ENCODE data around the gene BCAR3. TPM values are rescaled to one million over a fixed set of nuclear protein-coding genes. Genes with fewer than 3 reads are reported as not detected.

BCAR3 gene
- total RNA-seq, 2 experiments from 2014 or later: 0.74 to 0.82 TPM

DNA sequence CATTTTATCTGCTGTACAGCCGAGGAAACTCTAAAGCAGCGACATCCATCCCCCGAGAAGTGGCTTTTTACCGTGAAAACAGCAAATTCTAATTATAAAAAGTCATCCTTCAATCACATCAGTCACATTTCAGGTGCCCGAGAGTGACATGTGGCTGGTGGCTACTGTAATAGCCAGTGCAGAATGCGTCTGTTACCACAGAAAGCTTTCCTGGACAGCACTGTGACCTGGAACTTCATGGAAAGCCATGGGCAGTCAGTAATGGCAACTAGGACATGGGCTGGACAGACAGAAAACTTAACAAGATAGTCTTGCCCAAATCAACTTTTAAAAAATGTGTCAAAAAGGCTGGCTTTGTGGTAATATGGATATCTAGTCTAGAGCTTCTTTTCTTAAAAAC is 106.6 kb downstream of the BCAR3 start:
- Mint-ChIP-seq H3K27me3 (no peaks in the 10 kb centered on the region), H3K4me1 (ENCODE audit: low read depth) (no peaks in the 10 kb centered on the region), H3K36me3 (no peaks in the 10 kb centered on the region), H3K9me3 (no peaks in the 10 kb centered on the region), H3K4me3 (no peak overlapping the region), H3K27ac (no peak overlapping the region)
- DNase-seq: no peak
- POLR2A ChIA-PET: no interaction called here
- intact Hi-C loops (cut with micrococcal nuclease): no loop called here
- CTCF ChIA-PET: no interaction called here

DNA sequence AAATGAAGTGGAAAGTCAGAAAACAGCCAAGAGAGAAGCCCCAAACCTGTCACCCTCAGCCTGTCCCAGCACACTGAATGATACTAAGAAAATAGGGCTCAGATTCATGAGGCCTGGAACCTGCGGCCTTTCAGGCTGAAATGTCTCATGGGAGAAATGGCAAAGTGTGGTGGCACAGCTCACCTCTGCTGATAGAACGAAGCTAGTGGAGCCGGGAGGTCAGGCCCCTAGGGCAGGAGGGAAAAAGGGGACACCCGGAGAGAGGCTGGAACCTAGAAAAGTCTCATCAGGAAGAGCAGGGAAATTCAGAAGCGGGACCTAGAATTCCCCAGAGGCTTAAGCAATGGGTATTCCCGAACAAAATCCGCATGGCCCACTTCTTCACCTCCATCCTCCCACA is 107.1 kb downstream of the BCAR3 start:
- no peaks in the 10 kb centered on the region for H3K4me1 Mint-ChIP-seq (ENCODE audit: low read depth)
- H3K4me3 Mint-ChIP-seq: no peak overlapping the region
- no peaks in the 10 kb centered on the region for H3K9me3 Mint-ChIP-seq
- ChIA-PET CTCF (no interaction called here), POLR2A (no interaction called here)
- no peaks in the 10 kb centered on the region for H3K27me3 Mint-ChIP-seq
- DNase-seq: no peak
- no peaks in the 10 kb centered on the region for H3K36me3 Mint-ChIP-seq
- no peak overlapping the region for H3K27ac Mint-ChIP-seq
- intact Hi-C loops (cut with micrococcal nuclease): no loop called here

DNA sequence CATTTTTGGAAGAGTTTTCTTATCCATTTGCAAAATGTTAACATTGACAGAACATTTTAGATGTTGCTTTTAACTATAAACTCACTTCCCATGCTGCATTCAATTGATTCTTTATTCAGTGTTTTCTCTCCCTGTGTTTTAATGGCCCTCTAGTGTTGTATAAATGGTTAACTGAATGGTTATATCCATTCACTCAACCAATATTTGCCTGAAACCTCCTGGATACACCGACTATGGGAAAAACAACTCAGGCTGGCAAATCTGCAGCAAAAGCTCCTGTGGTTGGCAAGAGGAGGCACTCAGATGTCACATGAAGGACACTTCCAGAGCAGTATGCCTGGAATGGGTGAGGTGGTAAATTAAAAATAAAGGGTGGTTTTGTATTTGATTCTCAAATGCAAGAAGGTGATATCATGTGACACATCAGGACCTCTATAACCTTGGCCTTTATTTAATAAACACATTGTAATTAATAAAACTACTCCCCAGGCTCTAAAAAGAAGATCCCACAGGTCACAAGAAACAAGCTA is 107.6 kb downstream of the BCAR3 start:
- intact Hi-C loops (cut with micrococcal nuclease): no loop called here

DNA sequence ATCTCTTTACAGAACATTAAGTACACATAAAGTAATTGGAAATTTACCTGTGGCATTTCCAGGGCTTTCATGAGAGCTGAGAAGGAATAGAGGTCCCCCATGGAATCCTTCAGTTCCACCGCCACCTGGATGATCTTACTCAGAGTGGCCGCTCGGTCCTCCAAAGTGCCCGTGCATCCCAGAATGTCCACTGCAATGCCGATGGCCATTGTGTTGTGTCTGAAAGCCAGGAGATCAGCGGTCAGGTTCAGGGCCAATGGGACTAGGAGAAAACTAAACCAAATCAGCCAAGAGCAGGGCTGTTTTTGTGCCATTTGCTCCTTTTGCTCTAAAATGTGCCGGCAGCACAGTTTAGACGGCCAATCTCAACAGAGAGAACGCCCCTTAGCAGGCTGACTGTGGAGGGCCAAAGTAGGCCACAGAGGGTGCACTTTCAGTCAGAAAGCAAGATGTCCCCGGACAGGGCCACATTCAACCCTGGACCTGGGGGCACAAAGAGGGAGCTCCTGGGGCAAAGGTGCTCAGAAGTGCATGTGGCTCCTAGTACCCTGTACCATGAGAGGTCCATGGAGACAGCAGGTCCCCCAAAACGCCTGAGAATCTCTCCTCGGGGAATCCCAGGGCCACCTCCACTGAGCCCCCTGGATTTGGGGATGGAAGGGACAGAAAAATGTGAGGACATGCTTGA is 109.9 kb downstream of the BCAR3 start:
- H3K9me3 Mint-ChIP-seq: no peaks in the 10 kb centered on the region
- ChIA-PET CTCF (no interaction called here), POLR2A (no interaction called here)
- no peaks in the 10 kb centered on the region for H3K4me1 Mint-ChIP-seq (ENCODE audit: low read depth)
- no peaks in the 10 kb centered on the region for H3K36me3 Mint-ChIP-seq
- H3K4me3 Mint-ChIP-seq: no peak overlapping the region
- DNase-seq: no peak
- intact Hi-C loops (cut with micrococcal nuclease): no loop called here
- no peak overlapping the region for H3K27ac Mint-ChIP-seq
- H3K27me3 Mint-ChIP-seq: no peaks in the 10 kb centered on the region

More for the DNA sequence above, 107.6 kb downstream of the BCAR3 start:
- Mint-ChIP-seq H3K4me1 (ENCODE audit: low read depth) (no peaks in the 10 kb centered on the region), H3K9me3 (no peaks in the 10 kb centered on the region), H3K4me3 (no peak overlapping the region), H3K27ac (no peak overlapping the region), H3K27me3 (no peaks in the 10 kb centered on the region), H3K36me3 (no peaks in the 10 kb centered on the region)
- no peak for DNase-seq
- CTCF ChIA-PET: no interaction called here
- POLR2A ChIA-PET: no interaction called here

DNA sequence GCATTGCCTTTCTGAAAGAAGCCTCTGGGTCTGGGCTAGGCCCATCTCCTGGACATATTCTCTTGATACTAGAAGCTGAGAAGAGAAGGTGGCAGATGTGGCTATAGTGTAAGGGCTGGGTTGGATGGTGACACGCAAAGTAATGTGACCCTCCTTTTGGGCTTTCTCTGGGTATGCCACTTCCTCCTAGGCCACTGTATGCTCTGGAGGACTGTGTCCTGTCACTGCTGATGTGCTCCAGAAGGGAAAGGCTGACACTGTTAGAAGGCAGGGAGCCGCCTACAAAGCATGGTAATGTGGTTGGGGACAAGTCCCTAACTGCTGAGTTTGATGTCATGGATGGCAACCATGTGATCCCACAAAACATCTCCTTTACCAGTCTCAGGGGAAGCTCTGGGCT is 112.1 kb downstream of the BCAR3 start:
- Mint-ChIP-seq H3K27ac (no peak overlapping the region), H3K36me3 (no peaks in the 10 kb centered on the region), H3K9me3 (no peaks in the 10 kb centered on the region), H3K4me3 (no peak overlapping the region), H3K4me1 (ENCODE audit: low read depth) (no peaks in the 10 kb centered on the region), H3K27me3 (no peaks in the 10 kb centered on the region)
- intact Hi-C loops (cut with micrococcal nuclease): no loop called here
- POLR2A ChIA-PET: no interaction called here
- no peak for DNase-seq
- CTCF ChIA-PET: no interaction called here

DNA sequence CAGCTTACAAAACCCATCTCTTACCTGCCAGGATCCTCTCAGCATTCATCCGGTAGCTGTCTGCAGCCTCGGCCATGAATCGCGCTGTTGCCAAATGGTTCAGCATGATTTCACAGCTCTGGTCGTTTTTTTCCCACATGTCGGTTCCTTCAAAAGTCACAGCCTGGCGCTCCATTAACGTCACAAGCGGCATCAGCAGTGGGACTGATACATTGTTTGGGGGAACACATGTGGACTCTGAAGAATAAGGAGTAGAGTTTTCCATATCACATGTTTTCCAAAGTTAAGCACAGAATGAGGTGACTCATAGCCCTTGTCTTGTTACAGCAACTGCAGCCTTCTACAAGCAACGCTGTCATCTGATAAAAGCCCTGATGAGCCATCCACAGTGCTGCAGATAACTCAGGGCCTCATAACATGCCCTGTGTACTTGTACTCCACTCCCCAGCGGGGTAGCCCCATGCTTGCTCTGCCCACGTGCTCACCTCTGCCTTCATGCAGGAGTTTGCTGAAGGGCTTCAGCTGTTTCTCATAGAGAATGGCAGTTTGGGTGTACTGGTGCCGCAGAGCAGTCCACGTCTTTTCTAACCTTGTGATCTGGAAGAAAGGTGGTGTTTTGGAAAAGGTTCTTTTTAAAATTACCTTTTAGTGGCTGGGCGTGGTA is 114.2 kb downstream of the BCAR3 start:
- CTCF ChIA-PET: no interaction called here
- no peaks in the 10 kb centered on the region for H3K9me3 Mint-ChIP-seq
- POLR2A ChIA-PET: no interaction called here
- no peak for DNase-seq
- intact Hi-C loops (cut with micrococcal nuclease): no loop called here
- H3K27me3 Mint-ChIP-seq: no peaks in the 10 kb centered on the region
- no peak overlapping the region for H3K4me3 Mint-ChIP-seq
- no peak overlapping the region for H3K27ac Mint-ChIP-seq
- no peaks in the 10 kb centered on the region for H3K36me3 Mint-ChIP-seq
- no peaks in the 10 kb centered on the region for H3K4me1 Mint-ChIP-seq (ENCODE audit: low read depth)

DNA sequence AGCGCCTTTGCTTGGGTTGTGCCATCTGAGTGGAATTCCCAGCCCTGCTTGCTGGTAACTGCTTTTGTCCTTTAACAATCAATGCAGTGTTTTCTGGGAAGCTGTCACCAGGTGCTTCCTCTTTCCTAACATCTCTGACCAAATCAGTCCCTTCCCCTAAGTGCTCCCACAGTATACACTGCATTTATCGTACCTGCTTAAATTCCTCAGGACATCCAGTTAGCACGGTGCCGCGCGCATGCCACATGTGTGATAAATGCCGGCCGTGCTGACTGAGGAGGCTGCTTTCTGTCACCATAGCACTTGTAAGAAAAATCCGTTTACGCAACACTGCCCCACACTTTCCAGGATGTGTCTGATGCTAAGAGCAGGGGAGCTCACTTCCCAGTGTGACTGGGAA is 115.4 kb downstream of the BCAR3 start:
- intact Hi-C loops (cut with micrococcal nuclease): no loop called here
- no peak for DNase-seq
- no peak overlapping the region for H3K27ac Mint-ChIP-seq
- CTCF ChIA-PET: no interaction called here
- H3K9me3 Mint-ChIP-seq: no peaks in the 10 kb centered on the region
- POLR2A ChIA-PET: no interaction called here
- no peaks in the 10 kb centered on the region for H3K4me1 Mint-ChIP-seq (ENCODE audit: low read depth)
- H3K27me3 Mint-ChIP-seq: no peaks in the 10 kb centered on the region
- H3K4me3 Mint-ChIP-seq: no peak overlapping the region
- H3K36me3 Mint-ChIP-seq: no peaks in the 10 kb centered on the region

DNA sequence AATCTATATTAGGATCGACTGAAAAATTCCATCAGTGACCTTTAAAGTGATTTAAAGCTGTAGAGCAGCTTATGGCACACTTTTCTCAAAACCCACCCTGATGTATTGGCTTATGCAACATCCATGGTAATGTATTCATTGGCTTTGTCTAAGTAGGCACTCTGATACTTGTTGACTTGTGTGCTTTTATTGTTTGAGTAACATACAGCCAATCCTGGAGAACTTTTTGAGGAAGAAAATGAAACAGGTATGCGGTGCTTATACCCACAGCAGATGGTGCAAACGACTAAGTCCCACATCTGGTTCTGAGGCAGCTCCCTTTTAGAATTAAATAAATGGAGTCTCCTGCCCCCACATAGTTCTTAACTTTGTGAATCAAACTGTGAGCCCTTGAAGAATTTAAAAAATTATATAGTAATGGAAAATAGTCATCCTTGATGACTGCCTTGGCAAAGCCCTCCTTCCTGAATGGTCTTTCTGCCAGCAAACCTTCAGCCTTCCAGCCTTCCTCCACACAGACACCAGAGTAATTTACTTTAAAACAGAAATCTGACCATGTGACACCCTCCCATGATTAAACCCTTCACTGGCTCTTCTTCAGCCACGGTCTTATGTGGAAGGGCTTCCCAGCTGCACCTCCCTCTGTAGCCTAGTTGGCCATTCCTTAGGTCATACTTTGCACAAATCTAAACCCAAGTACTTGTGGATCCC is 116.0 kb downstream of the BCAR3 start:
- Mint-ChIP-seq H3K9me3 (no peaks in the 10 kb centered on the region), H3K4me1 (ENCODE audit: low read depth) (no peaks in the 10 kb centered on the region), H3K27ac (no peak overlapping the region), H3K27me3 (no peaks in the 10 kb centered on the region), H3K36me3 (no peaks in the 10 kb centered on the region), H3K4me3 (no peak overlapping the region)
- POLR2A ChIA-PET: no interaction called here
- CTCF ChIA-PET: no interaction called here
- no peak for DNase-seq
- intact Hi-C loops (cut with micrococcal nuclease): no loop called here

DNA sequence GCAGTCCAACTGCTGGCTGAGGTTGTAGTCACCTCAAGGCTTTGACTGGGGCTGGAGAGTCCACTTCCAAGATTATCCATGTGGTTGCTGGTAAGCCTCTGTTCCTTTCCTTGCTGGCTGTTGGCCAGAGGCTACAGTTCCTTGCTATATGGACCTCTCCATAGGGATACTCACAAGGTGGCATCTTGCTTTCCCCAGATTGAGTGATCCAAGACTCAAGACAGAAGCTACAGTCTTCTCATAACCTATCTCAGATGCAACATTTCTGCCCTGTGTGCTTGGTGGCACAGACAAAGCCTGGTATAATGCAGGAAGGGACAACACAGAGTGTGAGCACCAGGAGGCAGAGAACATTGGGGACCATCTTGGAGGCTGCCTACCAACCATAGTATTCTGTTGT is 121.9 kb downstream of the BCAR3 start:
- no peaks in the 10 kb centered on the region for H3K36me3 Mint-ChIP-seq
- CTCF ChIA-PET: no interaction called here
- no peaks in the 10 kb centered on the region for H3K9me3 Mint-ChIP-seq
- no peak for DNase-seq
- POLR2A ChIA-PET: no interaction called here
- H3K27ac Mint-ChIP-seq: no peak overlapping the region
- peaks cover 7% of the 10 kb centered on the region for H3K4me1 Mint-ChIP-seq (ENCODE audit: low read depth)
- peaks cover 4% of the 10 kb centered on the region for H3K27me3 Mint-ChIP-seq
- H3K4me3 Mint-ChIP-seq: no peak overlapping the region
- intact Hi-C loops (cut with micrococcal nuclease): no loop called here

DNA sequence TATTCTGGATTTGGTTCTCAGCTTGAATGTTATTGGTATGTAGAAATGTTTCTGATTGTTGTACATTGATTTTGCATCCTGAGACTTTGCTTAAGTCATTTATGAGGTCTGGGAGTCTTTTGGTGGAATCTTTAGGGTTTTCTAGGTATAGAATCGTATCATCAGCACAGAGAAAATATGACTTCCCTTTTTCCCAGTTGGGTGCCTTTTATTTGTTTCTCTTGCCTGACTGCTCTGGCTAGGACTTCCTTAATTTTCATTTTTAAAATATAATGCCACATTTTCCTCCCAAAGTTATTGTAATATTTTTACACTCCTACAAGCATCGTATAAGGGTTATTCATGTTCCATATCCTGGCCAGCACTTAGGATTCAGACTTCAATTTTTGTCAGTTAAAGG is 122.6 kb downstream of the BCAR3 start:
- no peak for DNase-seq
- Mint-ChIP-seq H3K36me3 (no peaks in the 10 kb centered on the region), H3K4me3 (no peak overlapping the region), H3K4me1 (ENCODE audit: low read depth) (peaks cover 7% of the 10 kb centered on the region), H3K9me3 (no peaks in the 10 kb centered on the region), H3K27me3 (peaks cover 4% of the 10 kb centered on the region), H3K27ac (no peak overlapping the region)
- intact Hi-C loops (cut with micrococcal nuclease): no loop called here
- ChIA-PET POLR2A (no interaction called here), CTCF (no interaction called here)

DNA sequence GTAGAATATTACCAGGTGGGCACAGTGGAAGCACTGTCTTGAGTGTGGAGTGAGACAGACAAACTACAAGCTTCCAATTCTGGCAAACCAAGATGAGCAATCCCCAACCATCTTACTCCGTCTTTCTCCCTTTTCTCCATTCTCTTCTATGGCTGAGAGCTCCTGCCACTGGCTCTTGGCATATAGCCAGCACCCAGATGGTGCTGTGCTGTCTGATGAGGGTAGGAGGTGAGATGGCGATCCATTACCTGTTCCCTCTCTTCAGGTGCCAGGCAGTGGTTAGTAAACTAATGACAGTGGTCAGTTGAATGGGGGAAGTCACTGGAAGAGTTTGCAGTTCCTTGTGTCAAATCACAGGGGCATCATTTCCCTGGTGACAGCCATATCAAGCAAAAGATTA is 125.3 kb downstream of the BCAR3 start:
- Mint-ChIP-seq H3K9me3 (no peaks in the 10 kb centered on the region), H3K4me3 (no peak overlapping the region), H3K27ac (no peak overlapping the region), H3K27me3 (peaks cover 4% of the 10 kb centered on the region), H3K4me1 (ENCODE audit: low read depth) (peaks cover 7% of the 10 kb centered on the region), H3K36me3 (no peaks in the 10 kb centered on the region)
- intact Hi-C loops (cut with micrococcal nuclease): no loop called here
- CTCF ChIA-PET: no interaction called here
- POLR2A ChIA-PET: no interaction called here
- DNase-seq: no peak

DNA sequence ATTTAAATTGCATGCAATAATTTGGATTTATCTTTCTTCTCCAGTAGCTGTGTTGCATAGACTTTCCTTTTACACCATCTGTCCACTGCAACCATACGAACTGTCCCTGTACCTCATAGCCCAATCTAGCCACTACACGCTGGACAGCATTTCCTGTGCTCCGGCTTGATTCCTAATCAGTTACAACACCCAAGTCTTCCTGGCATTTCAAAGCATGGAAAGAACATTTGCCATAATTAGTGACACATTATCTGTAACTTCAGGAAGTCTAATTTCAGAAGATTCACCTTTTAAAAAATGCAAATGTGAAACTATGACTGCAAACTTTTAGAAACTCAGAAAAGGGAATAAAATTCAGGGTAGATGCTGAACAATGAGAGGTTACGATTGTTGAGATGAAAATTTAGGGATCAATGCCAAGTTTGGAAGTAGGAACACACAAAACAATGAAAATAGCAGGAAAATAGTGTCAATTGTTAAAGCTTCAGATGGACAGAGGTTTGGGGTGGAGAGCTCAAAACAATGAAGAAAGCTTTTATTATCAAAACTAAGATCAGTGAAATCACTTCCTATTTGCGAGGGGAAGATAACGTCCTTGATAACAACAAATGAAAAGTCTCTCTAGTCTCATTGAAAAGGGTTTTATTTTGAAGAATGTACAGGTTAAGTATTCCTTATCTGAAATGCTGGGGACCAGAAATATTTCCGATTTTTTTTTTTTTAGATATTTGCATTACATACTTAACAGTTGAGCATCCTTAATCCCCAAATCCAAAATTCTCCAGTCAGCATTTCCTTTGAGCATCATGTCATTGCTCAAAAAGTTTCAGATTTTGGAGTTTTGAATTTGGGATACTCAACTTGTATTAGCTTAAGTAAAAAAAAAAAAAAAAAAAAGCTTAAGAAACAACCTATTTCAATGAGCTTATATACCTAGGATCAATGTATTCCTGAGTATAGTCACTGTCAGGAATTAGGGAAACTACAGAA is 126.5 kb downstream of the BCAR3 start:
- DNase-seq: no peak
- POLR2A ChIA-PET: no interaction called here
- H3K27ac Mint-ChIP-seq: no peak overlapping the region
- H3K9me3 Mint-ChIP-seq: no peaks in the 10 kb centered on the region
- peaks cover 7% of the 10 kb centered on the region for H3K4me1 Mint-ChIP-seq (ENCODE audit: low read depth)
- intact Hi-C loops (cut with micrococcal nuclease): no loop called here
- H3K27me3 Mint-ChIP-seq: peaks cover 4% of the 10 kb centered on the region
- H3K4me3 Mint-ChIP-seq: no peak overlapping the region
- H3K36me3 Mint-ChIP-seq: no peaks in the 10 kb centered on the region
- CTCF ChIA-PET: no interaction called here

All from activated CD4-positive, alpha-beta memory T cell treated with anti-CD3 and anti-CD28 coated beads for 36 hours (primary cell).